Stimulated activated CD4-positive, alpha-beta T cell treated with anti-CD3 and anti-CD28 coated beads, TNF-alpha, amount 100 ng/mL, for 24 hours (primary cell): ENCODE measurements around the gene SLC66A2.

Experiments
- DNase-seq, 3 experiments: peaks; one replicate each; pipeline ENCODE4 v3.0.0-alpha.2; 2020; ENCODE audit warnings: low read depth in 3 of 3

SLC66A2 gene

DNA sequence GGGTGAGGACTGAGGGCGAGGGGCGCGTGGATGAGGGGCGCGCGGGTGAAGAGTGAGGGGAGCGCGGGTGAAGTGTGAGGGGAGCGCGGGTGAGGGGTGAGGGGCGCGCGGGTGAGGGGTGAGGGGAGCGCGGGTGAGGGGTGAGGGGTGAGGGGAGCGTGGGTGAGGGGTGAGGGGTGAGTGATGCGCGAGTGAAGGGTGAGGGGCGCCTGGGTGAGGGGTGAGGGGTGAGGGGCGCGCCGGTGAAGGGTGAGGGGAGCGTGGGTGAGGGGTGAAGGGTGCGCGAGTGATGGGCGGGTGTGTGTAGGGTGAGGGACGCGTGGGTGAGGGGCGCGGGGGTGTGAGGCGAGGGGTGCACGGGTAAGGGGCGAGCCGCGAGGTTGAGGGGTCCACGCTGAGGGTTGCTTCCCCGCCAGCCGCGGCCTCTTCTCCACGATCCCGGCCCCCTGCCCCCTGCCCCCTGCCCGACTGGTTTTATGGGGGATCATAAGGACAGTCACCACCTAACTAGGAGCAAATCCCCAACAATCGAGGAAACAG, 1.1 kb upstream of the SLC66A2 start:
- no peak for DNase-seq

- DNase-seq = no peak
Measured at GRCh38 chr18:79950515-79951341, 725 bp downstream of the SLC66A2 start.

DNA sequence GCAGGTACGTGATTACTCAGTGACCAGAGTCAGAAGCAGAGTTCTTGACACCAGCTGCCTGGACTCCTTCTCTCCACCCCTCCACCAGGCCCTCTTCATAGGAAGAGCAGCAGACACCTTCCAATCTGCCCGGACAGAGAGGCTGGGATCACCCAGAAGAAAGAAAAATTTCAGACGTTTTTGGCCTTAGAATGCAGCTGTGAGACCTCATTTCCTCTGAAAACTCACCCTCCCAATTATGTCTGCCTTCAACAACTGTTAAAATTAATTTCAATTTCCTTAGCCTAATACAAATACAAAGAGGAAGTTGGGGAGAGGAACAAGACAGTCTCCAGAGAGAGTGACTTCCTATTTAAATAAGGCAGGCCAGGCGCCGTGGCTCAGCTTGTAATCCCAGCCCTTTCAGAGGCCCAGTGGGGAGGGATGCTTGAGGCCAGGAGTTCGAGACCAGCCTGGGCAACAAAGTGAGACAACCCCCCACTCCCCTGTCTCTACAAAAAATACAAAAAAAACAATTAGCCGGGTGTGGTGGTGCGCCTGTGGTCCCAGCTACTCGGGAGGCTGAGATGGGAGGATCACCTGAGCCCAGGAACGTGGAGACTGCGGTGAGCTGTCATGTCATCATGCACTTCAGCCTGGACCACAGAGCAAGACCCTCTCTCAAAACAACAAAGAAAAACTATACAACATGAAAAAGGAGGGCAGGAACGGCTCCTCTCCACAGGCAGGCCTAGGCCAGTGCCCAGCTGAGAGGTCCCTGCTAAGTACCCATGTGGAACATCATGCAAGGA, 1.6 kb downstream of the SLC66A2 start:
- no peak for DNase-seq

DNA sequence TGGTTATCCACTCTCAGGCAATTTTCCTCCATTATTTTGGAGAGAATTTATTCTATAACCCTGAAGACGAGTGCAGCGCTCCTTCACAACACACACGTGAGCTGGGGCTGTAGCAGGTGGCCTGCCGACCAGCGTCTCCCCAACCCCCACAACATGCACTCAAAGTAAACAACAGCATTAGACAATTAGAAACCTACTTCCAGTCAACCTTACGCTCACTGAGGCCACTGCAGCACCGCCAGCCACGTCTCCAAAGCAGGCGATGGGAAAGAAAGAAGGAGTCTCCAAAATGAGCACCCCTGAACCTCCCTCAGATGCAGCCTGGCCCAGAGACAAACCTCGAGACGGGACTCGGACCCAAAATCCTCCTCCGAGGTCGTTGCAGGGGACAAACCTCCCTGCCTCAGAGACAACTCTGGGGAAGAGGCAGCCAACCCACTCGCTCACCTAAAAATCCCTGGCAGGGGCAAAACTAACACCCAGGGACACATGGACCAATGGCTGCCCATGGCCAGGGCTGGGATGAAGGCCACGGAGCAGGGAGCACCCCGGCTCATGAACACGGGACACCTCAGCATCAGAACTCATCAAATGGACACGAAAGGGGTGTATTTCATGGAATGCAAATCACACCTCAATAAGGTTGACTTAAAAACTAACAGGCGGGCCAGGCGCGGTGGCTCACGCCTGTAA, 2.6 kb downstream of the SLC66A2 start:
- DNase-seq = no peak

DNA sequence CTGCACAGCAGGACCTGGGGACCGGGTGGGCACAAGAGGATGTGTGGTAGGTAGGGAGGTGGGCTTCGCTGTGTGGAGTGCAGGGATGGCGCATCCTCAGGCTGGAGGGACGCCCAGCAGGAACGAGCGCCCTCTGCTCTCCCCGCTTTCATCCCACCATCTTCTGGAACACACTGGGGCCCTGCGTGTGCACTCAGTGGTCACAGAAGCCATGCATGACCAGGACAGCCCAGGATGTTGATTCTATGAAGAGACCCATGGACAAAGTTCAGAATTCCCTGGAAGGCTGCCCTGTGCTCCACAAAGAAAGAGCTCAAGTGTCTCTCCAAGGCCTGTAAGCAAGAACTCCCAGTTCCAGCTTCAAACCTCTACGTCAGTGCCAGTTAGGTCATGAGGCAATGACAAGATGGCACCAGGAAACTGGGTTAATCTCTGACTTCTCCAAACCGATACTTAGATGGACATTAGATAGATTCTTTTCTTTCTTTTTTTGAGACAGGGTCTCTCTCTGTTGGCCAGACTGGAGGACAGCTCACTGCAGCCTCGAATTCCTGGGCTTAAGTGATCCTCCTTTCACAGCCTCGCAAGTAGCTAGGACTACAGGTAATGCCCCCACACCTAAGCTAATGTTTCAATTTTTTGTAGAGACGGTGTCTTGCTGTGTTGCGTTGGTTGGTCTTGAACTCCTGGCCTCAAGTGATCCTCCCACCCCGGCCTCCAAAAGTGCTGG, 3.4 kb downstream of the SLC66A2 start:
- no peak for DNase-seq

DNA sequence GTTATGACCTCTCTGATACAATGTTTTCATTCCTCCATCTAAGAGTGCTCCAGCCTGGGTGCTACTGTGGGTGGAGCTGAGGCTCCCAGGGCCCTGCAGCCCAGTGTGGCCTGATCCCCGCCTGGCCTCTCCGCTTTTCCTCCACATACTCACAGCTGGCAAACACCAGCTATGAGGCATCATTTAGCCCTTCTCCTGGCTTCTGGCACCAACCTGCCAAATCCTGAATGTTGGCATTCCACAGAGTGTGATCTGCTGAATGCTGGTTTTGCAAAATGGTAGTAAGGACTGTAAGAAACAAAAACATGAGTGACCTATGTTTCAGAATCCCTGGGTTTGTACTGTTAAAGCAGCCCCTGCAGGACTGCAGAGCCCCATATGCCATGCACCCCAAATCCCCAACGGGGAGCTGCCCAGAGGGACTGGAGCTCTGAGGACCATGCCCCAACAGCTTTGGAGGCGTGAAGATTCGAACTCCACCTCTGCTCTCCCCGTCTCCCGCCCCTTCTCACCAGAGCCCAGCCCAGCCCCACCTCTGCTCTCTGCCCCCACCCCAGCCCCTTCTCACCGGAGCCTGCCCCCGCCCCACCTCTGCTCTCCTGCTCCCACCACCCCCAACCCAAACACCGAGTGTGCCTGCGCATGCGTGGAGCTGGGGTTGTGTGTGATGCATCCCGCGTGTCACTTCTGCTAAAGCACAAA, 4.2 kb downstream of the SLC66A2 start:
- no peak for DNase-seq

DNA sequence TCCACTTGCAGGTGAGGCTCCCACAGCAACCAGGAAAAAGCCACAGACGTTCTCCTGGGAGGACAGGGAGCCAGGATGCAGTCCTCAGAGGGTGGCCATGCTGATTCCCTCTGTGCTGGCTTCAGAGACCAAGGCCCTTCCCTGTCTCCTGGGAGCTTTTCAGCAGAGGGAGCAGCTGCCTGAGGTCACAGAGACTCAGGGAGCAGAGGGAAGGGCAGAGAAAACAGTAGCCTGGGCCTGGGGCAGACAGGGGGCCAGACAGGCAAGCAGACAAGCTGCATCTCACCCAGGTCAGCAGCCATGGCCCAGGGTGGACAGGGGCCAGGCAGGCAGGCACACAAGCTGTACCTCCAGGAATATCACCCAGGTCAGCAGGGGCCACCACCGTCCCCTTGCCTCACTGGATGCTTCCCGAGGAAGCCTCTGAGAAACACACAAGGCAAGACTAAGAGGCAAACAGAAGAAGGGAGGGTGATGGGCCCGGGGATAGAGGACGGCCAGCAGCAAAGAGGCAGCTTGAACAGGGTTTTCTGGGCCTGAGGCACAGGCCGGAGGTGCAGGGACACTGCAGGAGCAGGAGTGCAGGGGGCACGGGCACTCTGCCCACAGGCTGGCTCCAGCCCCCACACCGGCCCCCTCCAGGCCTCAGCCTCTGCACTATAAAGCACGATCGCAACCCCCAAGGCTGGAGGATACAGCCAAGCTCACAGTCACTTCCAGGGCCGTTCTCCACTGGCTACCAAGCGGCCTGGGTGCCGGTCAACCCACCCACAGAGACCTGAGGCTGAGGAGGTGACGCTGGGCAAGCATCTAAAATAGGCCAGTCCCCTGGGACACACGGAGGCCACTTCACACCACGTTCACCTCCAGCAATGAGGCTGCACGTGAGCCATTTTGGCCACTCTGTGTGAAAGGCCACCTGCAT, 6.1 kb downstream of the SLC66A2 start:
- no peak for DNase-seq

DNA sequence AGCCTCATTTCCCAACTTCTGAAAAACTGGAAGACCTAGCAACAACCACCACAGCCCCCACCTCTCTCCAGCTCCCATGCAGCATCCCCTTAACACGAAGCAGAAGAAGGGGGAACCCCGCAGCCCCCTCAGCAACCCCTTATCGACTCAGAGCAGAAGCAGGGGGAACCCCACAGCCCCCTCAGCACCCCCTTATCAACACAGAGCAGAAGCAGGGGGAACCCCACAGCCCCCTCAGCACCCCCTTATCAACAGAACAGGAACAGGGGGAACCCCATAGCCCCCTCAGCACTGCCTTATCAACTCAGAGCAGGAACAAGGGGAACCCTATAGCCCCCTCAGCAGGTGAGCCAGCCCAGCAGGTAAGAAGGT, 6.7 kb downstream of the SLC66A2 start:
- DNase-seq = no peak

DNA sequence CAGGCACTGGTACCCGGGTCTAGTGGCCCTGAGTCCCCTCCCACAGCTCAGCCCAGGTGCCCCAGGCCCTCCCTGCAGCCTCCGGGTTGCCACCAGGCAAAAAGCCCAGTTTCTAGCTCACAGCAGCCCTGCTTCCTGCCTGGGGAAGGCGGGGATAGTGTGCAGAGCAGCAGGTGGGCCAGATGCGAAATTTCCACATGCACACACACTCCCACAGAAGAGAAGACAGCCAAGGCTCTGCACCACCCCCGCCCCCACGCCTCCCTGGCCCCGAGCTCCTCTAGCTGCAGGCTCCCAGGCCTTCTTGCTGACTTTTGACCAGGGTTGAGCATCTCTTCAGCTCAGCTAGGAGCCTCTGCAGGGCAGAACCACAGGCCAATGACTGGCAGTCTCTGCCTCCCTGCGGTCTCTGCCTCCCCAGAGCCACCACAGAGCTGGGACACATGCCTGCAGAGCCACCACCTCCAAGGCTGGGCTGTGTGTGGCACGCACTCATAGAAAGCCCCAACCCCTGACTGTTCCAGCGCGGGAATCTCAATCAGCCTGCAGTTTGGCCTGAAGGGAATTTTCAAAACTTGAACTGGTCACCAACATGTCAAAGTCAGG, 7.2 kb downstream of the SLC66A2 start:
- no peak for DNase-seq

GRCh38 chr18:79943608-79944125, 7.8 kb downstream of the SLC66A2 start:
- no peak for DNase-seq

GRCh38 chr18:79942786-79943607, 8.5 kb downstream of the SLC66A2 start:
- no peak for DNase-seq

DNA sequence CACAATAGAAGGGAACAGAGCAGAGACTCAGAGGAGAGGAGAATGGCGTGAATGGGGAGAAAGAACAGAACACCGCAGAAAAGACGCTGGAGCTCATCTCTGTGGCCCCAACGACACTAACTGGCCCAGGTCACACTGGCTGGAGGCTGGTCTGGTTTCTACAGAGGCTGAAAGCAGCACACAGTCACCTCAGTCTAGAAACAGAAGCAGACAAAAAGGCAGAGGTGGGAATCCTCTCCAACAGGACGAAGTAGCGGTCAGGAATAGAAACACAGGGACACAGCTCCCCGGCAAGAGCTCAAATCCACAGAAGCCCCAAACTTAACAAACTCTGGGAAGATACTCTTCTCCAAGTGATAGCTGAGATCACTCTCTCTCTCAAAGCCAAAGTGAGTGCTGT, 9.2 kb downstream of the SLC66A2 start:
- no peak for DNase-seq

DNA sequence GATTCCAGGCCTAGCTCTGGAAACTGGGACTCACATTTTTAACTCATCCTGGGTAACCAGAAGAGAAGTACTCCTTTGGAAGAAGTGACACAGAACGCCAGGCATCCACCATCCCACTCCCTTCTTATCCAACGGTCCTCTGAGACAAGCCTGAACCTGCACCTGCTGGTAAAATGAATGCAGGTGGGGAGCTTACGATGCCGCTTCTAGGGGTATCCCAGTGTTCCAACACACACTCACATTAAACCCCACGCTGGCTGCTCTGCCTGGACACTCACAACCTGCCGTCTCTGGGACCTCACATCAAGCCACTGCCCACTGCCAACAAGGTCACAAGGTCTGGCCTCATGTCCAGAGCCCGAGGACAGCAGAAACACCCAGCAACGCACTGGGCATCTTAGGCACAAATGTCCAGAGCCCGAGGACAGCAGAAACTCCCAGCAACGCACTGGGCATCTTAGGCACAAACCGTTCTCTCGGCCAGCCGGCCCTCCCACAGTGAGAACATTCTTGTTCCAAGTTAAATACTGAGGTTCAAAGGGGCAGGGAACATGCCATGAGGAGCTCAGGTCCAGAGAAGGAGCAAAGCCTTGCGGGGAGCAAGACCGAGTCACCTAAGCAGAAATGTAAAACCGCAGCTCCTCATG, 9.9 kb downstream of the SLC66A2 start:
- no peak for DNase-seq

- DNase-seq = no peak
Measured at GRCh38 chr18:79940814-79941472, 10.5 kb downstream of the SLC66A2 start.

GRCh38 chr18:79940126-79940813, 11.2 kb downstream of the SLC66A2 start:
- no peak for DNase-seq

GRCh38 chr18:79939096-79939495, 12.4 kb downstream of the SLC66A2 start:
- DNase-seq = no peak

DNA sequence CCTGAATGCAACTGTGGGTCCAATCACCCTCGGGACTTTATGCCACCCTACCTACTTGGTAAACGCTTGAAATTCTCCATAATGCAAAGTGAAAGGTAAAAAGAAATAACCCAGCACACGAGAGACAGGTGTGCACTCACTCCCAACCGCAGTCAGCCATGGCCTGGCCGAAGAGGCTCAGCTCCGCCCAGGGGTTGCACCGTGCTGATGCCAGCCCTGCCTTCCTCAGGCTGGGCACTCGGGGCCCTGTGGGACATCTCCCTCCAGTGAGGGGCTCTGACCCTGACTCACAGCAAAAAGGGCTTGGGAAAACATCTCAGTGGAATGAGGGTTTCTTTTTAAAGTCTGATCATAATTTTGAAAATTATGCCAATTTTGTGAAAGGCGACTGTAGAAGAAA, 13.3 kb downstream of the SLC66A2 start:
- DNase-seq = no peak
